Esophagus muscularis mucosa (tissue), 4 donors: ENCODE measurements around the gene XYLB.

Experiments used
- EP300 ChIP-seq: sonication (generic); formaldehyde crosslinking; IDR thresholded peaks from one replicate; pipeline ENCODE4 v1.6.1; 2017; ENCODE audit warnings: antibody characterized with exemption
- POLR2A ChIP-seq: fragments of 450-650 bp; IDR thresholded peaks from one replicate; pipeline ENCODE4 v1.6.1; 2017; ENCODE audit warnings: antibody characterized with exemption, moderate library complexity, mild to moderate bottlenecking, low read depth
- POLR2AphosphoS5 ChIP-seq, 2 donors: sonication (generic); formaldehyde crosslinking; IDR thresholded peaks; one replicate each; pipeline ENCODE4 v1.6.1; 2017; ENCODE audit warnings: antibody characterized with exemption in 2 of 2
- TF ChIP-seq, protein P1 (sequence below), 3 experiments: fragments of 200-600 bp in 2 of 3; fragments of 450-650 bp in 1 of 3; sonication (generic) in 2 of 3; IDR thresholded peaks; one replicate each; pipeline ENCODE4 v1.5.1; 2017 to 2019; ENCODE audit warnings: antibody characterized with exemption in 3 of 3, mild to moderate bottlenecking in 2 of 3, moderate library complexity in 1 of 3

DNA sequence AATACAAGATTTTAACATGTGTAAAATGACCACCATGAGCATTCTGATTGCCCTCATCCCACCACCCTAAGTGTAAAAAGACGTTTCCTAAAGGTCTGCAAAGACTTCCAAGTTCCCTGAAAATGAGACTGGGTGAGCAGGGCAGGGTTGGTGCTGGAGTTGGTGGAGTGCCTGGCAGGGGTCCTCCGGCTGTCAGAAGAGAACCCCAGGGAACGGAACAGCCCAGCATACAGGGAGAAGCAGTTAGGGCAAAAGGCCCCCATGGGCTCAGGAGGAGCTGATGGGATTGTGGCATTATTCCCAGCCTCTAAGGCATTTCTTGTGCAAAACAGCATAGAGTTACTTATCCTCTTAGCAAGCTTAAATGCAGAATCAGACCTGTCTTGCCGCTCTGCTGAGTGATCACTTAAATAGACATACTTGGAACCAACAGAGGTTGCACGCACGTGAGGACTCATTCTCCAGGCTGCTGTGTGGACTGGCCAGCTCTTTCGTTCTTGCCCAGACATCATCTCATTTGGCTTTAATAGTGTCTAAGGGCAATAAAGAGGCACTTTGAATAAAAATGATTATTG is 36.0 kb downstream of the XYLB start:
- TF ChIP-seq, protein P1, sequence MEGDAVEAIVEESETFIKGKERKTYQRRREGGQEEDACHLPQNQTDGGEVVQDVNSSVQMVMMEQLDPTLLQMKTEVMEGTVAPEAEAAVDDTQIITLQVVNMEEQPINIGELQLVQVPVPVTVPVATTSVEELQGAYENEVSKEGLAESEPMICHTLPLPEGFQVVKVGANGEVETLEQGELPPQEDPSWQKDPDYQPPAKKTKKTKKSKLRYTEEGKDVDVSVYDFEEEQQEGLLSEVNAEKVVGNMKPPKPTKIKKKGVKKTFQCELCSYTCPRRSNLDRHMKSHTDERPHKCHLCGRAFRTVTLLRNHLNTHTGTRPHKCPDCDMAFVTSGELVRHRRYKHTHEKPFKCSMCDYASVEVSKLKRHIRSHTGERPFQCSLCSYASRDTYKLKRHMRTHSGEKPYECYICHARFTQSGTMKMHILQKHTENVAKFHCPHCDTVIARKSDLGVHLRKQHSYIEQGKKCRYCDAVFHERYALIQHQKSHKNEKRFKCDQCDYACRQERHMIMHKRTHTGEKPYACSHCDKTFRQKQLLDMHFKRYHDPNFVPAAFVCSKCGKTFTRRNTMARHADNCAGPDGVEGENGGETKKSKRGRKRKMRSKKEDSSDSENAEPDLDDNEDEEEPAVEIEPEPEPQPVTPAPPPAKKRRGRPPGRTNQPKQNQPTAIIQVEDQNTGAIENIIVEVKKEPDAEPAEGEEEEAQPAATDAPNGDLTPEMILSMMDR (IDR thresholded peaks at IDR 0.05), result no peak
- no peak for TF ChIP-seq POLR2AphosphoS5 (IDR thresholded peaks at IDR 0.05)
- TF ChIP-seq POLR2A, result no peak
- no peak for TF ChIP-seq EP300
